ENCODE measurements around the gene NOB1. TPM values are rescaled to one million over a fixed set of nuclear protein-coding genes. Genes with fewer than 3 reads are reported as not detected.

The NOB1 gene
- total and polyA plus RNA-seq, 9 of the 15 experiments (the other 6 are each of a cell fraction or from before 2014, with no cell fraction given): 42.4 to 148 (median 116) TPM

DNA sequence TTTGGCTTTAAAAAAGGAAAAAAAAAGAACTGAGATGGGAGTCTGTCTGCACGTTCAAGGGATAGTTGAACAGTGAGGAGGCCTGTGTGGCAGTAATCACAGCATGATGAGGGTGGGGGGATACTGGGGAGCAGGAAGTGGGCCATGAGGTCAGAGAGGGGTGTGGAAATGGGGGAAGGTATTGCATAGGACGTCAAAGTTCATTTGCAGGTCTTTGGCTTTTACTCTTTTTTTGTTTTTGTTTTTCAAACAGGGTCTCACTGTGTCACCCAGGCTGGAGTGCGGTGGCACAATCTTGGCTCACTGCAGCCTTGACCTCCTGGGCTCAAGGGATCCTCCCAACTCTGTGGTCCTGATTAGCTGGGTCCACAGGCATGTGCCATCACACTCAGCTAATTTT, 26.4 kb upstream of the NOB1 start:
- no peaks in the 10 kb centered on the region for H3K27me3 ChIP-seq (ENCODE audit: control insufficient read depth in 2 of 2, insufficient read depth in 2 of 2, low read length in 2 of 2)
- H4K20me1 ChIP-seq (replicated peaks; ENCODE audit: control insufficient read depth, insufficient read depth, low read length): no peaks in the 10 kb centered on the region
- POLR2A ChIA-PET: no interaction called here
- DNase-seq (ENCODE audit: extremely low read depth in 1 of 4, low spot score in 3 of 4) (no peak), FAIRE-seq (no peak), ATAC-seq (no peak)
- no peaks in the 10 kb centered on the region for H3K9me3 ChIP-seq (replicated peaks; ENCODE audit: control insufficient read depth, insufficient read depth, low read depth, low read length)
- intact Hi-C loops (cut with micrococcal nuclease) (no loop called here), in situ Hi-C loops (cut with MboI) (no loop called here)
- no peak overlapping the region for H3K9ac ChIP-seq (ENCODE audit: insufficient read depth in 1 of 2, low read depth in 2 of 2, low read length in 2 of 2)
- no TSS peak for BruUV-seq (replicated peaks)
- 58% methylated on average over 3 of the region's 3 CpGs for WGBS (ENCODE audit: insufficient coverage, low coverage, missing lambda C conversion rate)
- no peaks in the 10 kb centered on the region for H3K79me2 ChIP-seq (ENCODE audit: control insufficient read depth, insufficient read depth, low read length)
- H3K4me2 ChIP-seq (ENCODE audit: insufficient read depth, low read length): no peak overlapping the region
- peaks cover 4% of the 10 kb centered on the region; the same call in 1 of the 3 replicates for H3K36me3 ChIP-seq (ENCODE audit: control insufficient read depth, insufficient read depth, low read length)
- H3K4me1 ChIP-seq (replicated peaks in 1 of 2; ENCODE audit: control insufficient read depth in 2 of 2, insufficient read depth in 2 of 2, low read length in 2 of 2): no peaks in the 10 kb centered on the region
- no peak overlapping the region for H3K4me3 ChIP-seq
- TF ChIP-seq NFXL1 (CRISPR knock-in tag; IDR thresholded peaks at IDR 0.05): no peak
- no peak for TF ChIP-seq RFX7 (CRISPR knock-in tag; IDR thresholded peaks at IDR 0.05)
- TF ChIP-seq CBFB (CRISPR knock-in tag; IDR thresholded peaks at IDR 0.05): no peak
- TF ChIP-seq EWSR1 (IDR thresholded peaks at IDR 0.05; ENCODE audit: borderline replicate concordance, low read depth, partially characterized antibody): no peak
- TF ChIP-seq TAF15 (IDR thresholded peaks at IDR 0.05; ENCODE audit: low read depth, low read length): no peak
- no peak for TF ChIP-seq ZNF197 (CRISPR knock-in tag; IDR thresholded peaks at IDR 0.05; ENCODE audit: low read depth)
- TF ChIP-seq ZNF134 (CRISPR knock-in tag; conservative IDR thresholded peaks at IDR 0.05): no peak
- TF ChIP-seq BACH1 (tag; IDR thresholded peaks at IDR 0.05): no peak
- TF ChIP-seq, protein P1, sequence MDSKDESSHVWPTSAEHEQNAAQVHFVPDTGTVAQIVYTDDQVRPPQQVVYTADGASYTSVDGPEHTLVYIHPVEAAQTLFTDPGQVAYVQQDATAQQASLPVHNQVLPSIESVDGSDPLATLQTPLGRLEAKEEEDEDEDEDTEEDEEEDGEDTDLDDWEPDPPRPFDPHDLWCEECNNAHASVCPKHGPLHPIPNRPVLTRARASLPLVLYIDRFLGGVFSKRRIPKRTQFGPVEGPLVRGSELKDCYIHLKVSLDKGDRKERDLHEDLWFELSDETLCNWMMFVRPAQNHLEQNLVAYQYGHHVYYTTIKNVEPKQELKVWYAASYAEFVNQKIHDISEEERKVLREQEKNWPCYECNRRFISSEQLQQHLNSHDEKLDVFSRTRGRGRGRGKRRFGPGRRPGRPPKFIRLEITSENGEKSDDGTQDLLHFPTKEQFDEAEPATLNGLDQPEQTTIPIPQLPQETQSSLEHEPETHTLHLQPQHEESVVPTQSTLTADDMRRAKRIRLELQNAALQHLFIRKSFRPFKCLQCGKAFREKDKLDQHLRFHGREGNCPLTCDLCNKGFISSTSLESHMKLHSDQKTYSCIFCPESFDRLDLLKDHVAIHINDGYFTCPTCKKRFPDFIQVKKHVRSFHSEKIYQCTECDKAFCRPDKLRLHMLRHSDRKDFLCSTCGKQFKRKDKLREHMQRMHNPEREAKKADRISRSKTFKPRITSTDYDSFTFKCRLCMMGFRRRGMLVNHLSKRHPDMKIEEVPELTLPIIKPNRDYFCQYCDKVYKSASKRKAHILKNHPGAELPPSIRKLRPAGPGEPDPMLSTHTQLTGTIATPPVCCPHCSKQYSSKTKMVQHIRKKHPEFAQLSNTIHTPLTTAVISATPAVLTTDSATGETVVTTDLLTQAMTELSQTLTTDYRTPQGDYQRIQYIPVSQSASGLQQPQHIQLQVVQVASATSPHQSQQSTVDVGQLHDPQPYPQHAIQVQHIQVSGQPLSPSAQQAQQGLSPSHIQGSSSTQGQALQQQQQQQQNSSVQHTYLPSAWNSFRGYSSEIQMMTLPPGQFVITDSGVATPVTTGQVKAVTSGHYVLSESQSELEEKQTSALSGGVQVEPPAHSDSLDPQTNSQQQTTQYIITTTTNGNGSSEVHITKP (IDR thresholded peaks at IDR 0.05; ENCODE audit: partially characterized antibody): no peak
- CTCF ChIA-PET (ENCODE audit: low intra/inter-chr PET ratio): no interaction called here
- H3K9me1 ChIP-seq (ENCODE audit: control insufficient read depth, insufficient read depth, low read length): no peaks in the 10 kb centered on the region
- no peak overlapping the region for H2AFZ ChIP-seq (ENCODE audit: low read depth, low read length)
- no peak overlapping the region for H3K27ac ChIP-seq (ENCODE audit: extremely low read depth, low read depth, low read length)

Measured in K562 (cell line).